Smooth muscle cell of the pulmonary artery (primary cell): Measurements from ENCODE around the gene SRPX. TPM values are rescaled to one million over a fixed set of nuclear protein-coding genes. Genes with fewer than 3 reads are reported as not detected.

Source experiments
- total RNA-seq: library from RNA; depleted of rRNA; stranded (reverse); fragments of >200 nt; gene quantifications from 2 replicates; pipeline ENCODE4 v1.2.3, GENCODE V29; 2014

The SRPX gene, protein sequence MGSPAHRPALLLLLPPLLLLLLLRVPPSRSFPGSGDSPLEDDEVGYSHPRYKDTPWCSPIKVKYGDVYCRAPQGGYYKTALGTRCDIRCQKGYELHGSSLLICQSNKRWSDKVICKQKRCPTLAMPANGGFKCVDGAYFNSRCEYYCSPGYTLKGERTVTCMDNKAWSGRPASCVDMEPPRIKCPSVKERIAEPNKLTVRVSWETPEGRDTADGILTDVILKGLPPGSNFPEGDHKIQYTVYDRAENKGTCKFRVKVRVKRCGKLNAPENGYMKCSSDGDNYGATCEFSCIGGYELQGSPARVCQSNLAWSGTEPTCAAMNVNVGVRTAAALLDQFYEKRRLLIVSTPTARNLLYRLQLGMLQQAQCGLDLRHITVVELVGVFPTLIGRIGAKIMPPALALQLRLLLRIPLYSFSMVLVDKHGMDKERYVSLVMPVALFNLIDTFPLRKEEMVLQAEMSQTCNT
- 244 and 500 TPM in 2 replicates for total RNA-seq

GRCh38 chrX:38220415-38221390 lies at the start of gene SRPX:
Gene SRPX (minus strand): TSS chrX:38220871. CDS start chrX:38220792, 79 bp downstream.

Other genes starting within 250 kb of the SRPX start
- gene SYTL5, start 214.3 kb downstream of the SRPX start, total RNA-seq, result 2.2 and 2.9 TPM in 2 replicates
- gene RPGR, start 106.6 kb upstream of the SRPX start, total RNA-seq, result 6.4 and 6.6 TPM in 2 replicates
- gene OTC, start 131.7 kb upstream of the SRPX start, total RNA-seq, result not detected in 2 replicates